SK-N-SH (cell line): ENCODE results near the gene RRP15. TPM values are rescaled to one million over a fixed set of nuclear protein-coding genes. Genes with fewer than 3 reads are reported as not detected.

Experiments used
- CTCF ChIA-PET: fragments of 300-600, 350-600 bp; formaldehyde crosslinking; extraction: SDS; loops from one replicate; lab custom pipeline; 2021; lab: Yijun Ruan, JAX
- POLR2A ChIA-PET: fragments of 350-600 bp; sonication (Branson Sonifier 250); formaldehyde crosslinking; extraction: SDS; loops from one replicate; lab custom pipeline; 2020; ENCODE audit warnings: antibody characterized with exemption, inconsistent platforms; lab: Yijun Ruan, JAX
- DNase-seq: peaks from one replicate; pipeline ENCODE4 v3.0.0; 2012
- H2AFZ ChIP-seq: fragments of 200-600 bp; sonication (generic); 2 replicates; pipeline ENCODE4 v1.8.1; 2016; ENCODE audit warnings: antibody characterized with exemption, mild to moderate bottlenecking, low read depth
- H3F3A ChIP-seq: fragments of 200-600 bp; sonication (generic); replicated peaks from 2 replicates; pipeline ENCODE3; 2016; ENCODE audit warnings: antibody characterized with exemption, mild to moderate bottlenecking; ENCODE audit not compliant: insufficient read depth
- H3K27ac ChIP-seq, 2 experiments: fragments of 200-500 bp in 1 of 2; fragments of 200-600 bp in 1 of 2; sonication (Bioruptor generic) in 1 of 2; sonication (generic), shearing (Covaris generic) in 1 of 2; 2 replicates each; pipeline versions ENCODE4 v1.5.1 to v1.6.1; 2014 to 2016; ENCODE audit warnings: low read depth in 2 of 2, inconsistent platforms in 1 of 2, low read length in 1 of 2, mild to moderate bottlenecking in 1 of 2, mixed read lengths in 1 of 2
- H3K27me3 ChIP-seq: fragments of 200-600 bp; sonication (generic), shearing (Covaris generic); 2 replicates; pipeline ENCODE4 v1.6.1; 2016; ENCODE audit warnings: mixed run types; ENCODE audit not compliant: insufficient read depth
- H3K36me3 ChIP-seq, 2 experiments: fragments of 200-500 bp in 1 of 2; fragments of 200-600 bp in 1 of 2; sonication (Bioruptor generic) in 1 of 2; sonication (generic) in 1 of 2; replicated peaks in 1 of 2; 2 replicates each; pipeline versions ENCODE3 to v1.5.1; 2014 to 2016; ENCODE audit warnings: low read length in 1 of 2, mild to moderate bottlenecking in 1 of 2; ENCODE audit not compliant: insufficient read depth in 2 of 2, control insufficient read depth in 1 of 2
- H3K4me1 ChIP-seq, 2 experiments: fragments of 200-500 bp in 1 of 2; fragments of 200-600 bp in 1 of 2; sonication (Bioruptor generic) in 1 of 2; sonication (generic), shearing (Covaris generic) in 1 of 2; 2 replicates each; pipeline versions ENCODE4 v1.5.1 to v1.6.1; 2014 to 2016; ENCODE audit warnings: low read depth in 1 of 2, low read length in 1 of 2, mixed run types in 1 of 2; ENCODE audit not compliant: insufficient read depth in 2 of 2, control insufficient read depth in 1 of 2
- H3K4me2 ChIP-seq: fragments of 200-600 bp; sonication (generic), shearing (Covaris generic); 2 replicates; pipeline ENCODE4 v1.6.1; 2017; ENCODE audit warnings: mixed run types
- H3K4me3 ChIP-seq, 2 experiments: fragments of 200-500 bp in 1 of 2; fragments of 200-600 bp in 1 of 2; sonication (Bioruptor generic) in 1 of 2; sonication (generic), shearing (Covaris generic) in 1 of 2; 2 replicates each; pipeline versions ENCODE4 v1.5.1 to v1.8.1; 2014 to 2016; ENCODE audit warnings: low read depth in 2 of 2, inconsistent platforms in 1 of 2, low read length in 1 of 2, mild to moderate bottlenecking in 1 of 2, mixed read lengths in 1 of 2, moderate library complexity in 1 of 2
- H3K79me2 ChIP-seq: fragments of 200-600 bp; sonication (generic); 2 replicates; pipeline ENCODE4 v1.8.1; 2017; ENCODE audit warnings: mild to moderate bottlenecking; ENCODE audit not compliant: insufficient read depth
- H3K9ac ChIP-seq: fragments of 200-600 bp; sonication (generic); 2 replicates; pipeline ENCODE4 v1.6.1; 2017; ENCODE audit warnings: mixed run types
- H3K9me2 ChIP-seq: fragments of 200-600 bp; sonication (generic); 2 replicates; pipeline ENCODE4 v1.6.1; 2017; ENCODE audit warnings: mixed run types
- H3K9me3 ChIP-seq: fragments of 200-600 bp; sonication (generic); 2 replicates; pipeline ENCODE4 v1.6.1; 2017; ENCODE audit warnings: mixed run types, mild to moderate bottlenecking, moderate library complexity
- H4K20me1 ChIP-seq: fragments of 200-600 bp; sonication (generic); 2 replicates; pipeline ENCODE4 v1.6.1; 2017; ENCODE audit warnings: mild to moderate bottlenecking, mixed run types; ENCODE audit not compliant: insufficient read depth
- CHD2 ChIP-seq: fragments of 150-350 bp; IDR thresholded peaks from 2 replicates; pipeline ENCODE4 v1.6.1; 2018; ENCODE audit warnings: low read length; ENCODE audit not compliant: partially characterized antibody
- ELF1 ChIP-seq: IDR thresholded peaks from 2 replicates; pipeline ENCODE4 v1.4.0; 2012
- EP300 ChIP-seq, 2 experiments: IDR thresholded peaks; 2 replicates each; pipeline versions ENCODE4 v1.4.0 to v1.6.1; 2012; ENCODE audit warnings: borderline replicate concordance in 1 of 2, low read depth in 1 of 2, low read length in 1 of 2
- EZH2phosphoT487 ChIP-seq: fragments of 200-600 bp; sonication (generic); IDR thresholded peaks from 2 replicates; pipeline ENCODE4 v1.6.1; 2017; ENCODE audit warnings: low read depth, mixed run types, mild to moderate bottlenecking, antibody characterized with exemption, moderate library complexity, borderline replicate concordance
- GABPA ChIP-seq: IDR thresholded peaks from 2 replicates; pipeline ENCODE4 v1.4.0; 2012; ENCODE audit warnings: low read depth, mild to moderate bottlenecking
- JUND ChIP-seq: IDR thresholded peaks from 2 replicates; pipeline ENCODE4 v1.4.0; 2012
- MXI1 ChIP-seq: IDR thresholded peaks from 2 replicates; pipeline ENCODE4 v1.6.1; 2012; ENCODE audit warnings: mild to moderate bottlenecking, low read depth, low read length, improper control_type of control experiment
- RAD21 ChIP-seq: IDR thresholded peaks from 2 replicates; pipeline ENCODE4 v1.6.1; 2012; ENCODE audit warnings: mild to moderate bottlenecking, low read length
- RCOR1 ChIP-seq: fragments of 150-350 bp; IDR thresholded peaks from 2 replicates; pipeline ENCODE4 v1.6.1; 2017; ENCODE audit warnings: antibody characterized with exemption, low read length
- RXRA ChIP-seq: IDR thresholded peaks from 2 replicates; pipeline ENCODE4 v1.4.0; 2012; ENCODE audit warnings: low read depth, mild to moderate bottlenecking, borderline replicate concordance
- SIN3A ChIP-seq: IDR thresholded peaks from 2 replicates; pipeline ENCODE4 v1.6.1; 2012; ENCODE audit warnings: low read depth, mild to moderate bottlenecking, low read length, moderate library complexity, borderline replicate concordance
- USF2 ChIP-seq: fragments of 150-350 bp; IDR thresholded peaks from 2 replicates; pipeline ENCODE4 v1.6.1; 2017; ENCODE audit warnings: antibody characterized with exemption, low read length, low read depth, borderline replicate concordance
- ZBTB33 ChIP-seq: IDR thresholded peaks from 2 replicates; pipeline ENCODE4 v1.4.0; 2012; ENCODE audit warnings: low read depth, borderline replicate concordance
- WGBS: methylation state at CpG from one replicate; pipeline ENCODE4 v1.1.6; 2017; ENCODE audit warnings: low lambda C conversion rate; 5-methylcytosine and 5-hydroxymethylcytosine counted together
- polyA plus RNA-seq, 3 experiments: library from polyadenylated mRNA; depleted of rRNA; stranded (reverse); fragments of >200 nt; gene quantifications; 2 replicates each; pipeline ENCODE4 v1.2.3, GENCODE V29; 2012
- TF ChIP-seq, protein P1 (sequence below): IDR thresholded peaks from 2 replicates; pipeline ENCODE4 v1.4.0; 2012; ENCODE audit warnings: low read depth
- TF ChIP-seq, protein P2 (sequence below): IDR thresholded peaks from 2 replicates; pipeline ENCODE4 v1.4.0; 2012; ENCODE audit warnings: low read depth, borderline replicate concordance
- TF ChIP-seq, protein P3 (sequence below): fragments of 200-600 bp; sonication (generic); IDR thresholded peaks from 2 replicates; pipeline ENCODE4 v1.6.1; 2017; ENCODE audit warnings: antibody characterized with exemption, mild to moderate bottlenecking, moderate library complexity

RRP15 gene
- polyA plus RNA-seq, 1 of the 3 experiments (the other 2 are of a cell fraction) = 2.1 TPM

DNA sequence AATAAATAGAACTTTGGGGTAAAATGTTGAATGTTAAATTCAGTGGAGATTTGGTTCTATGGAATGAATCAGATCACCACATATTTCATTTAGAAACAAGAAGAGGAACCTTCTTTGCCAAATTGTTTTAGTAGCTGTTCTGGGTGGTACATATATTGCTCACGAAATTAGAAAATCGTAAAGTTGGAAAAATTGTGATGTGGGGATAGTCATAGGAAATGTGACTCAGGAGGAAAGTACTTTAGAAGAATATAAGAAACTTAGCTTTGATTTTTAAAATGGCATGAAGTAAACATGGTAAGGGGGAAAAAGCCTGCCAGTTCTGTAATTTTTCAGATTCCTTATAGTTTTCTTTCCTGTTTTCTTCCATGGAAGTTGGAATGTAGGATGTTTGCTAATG is 27.4 kb downstream of the RRP15 start:
- Histone ChIP-seq H2AFZ (no peak overlapping the region), H3K4me3 (no peak overlapping the region), H3K79me2 (no peaks in the 10 kb centered on the region), H3F3A (peaks cover 4% of the 10 kb centered on the region), H3K27ac (peak overlapping the region in 1 of 2 experiments; percentile 34; a peak in 1 of 4 replicates), H3K4me2 (no peak overlapping the region), H3K27me3 (no peaks in the 10 kb centered on the region), H3K4me1 (no peaks in the 10 kb centered on the region), H3K36me3 (peaks cover 32 to 45% of the 10 kb centered on the region in 2 experiments), H3K9ac (no peak overlapping the region), H4K20me1 (no peaks in the 10 kb centered on the region), H3K9me2 (no peaks in the 10 kb centered on the region), H3K9me3 (peaks cover 18% of the 10 kb centered on the region)
- no peak for DNase-seq
- ChIA-PET CTCF (interaction anchor here (1.0 kb wide), 1 partner anchor 10 kb away, joined by 3 read pairs; no protein-coding TSS in a partner anchor), POLR2A (no interaction called here)
- WGBS = 63% methylated on average over 2 of the region's 2 CpGs
- TF ChIP-seq RXRA (no peak), RAD21 (no peak), CHD2 (no peak), ZBTB33 (no peak), SIN3A (no peak), EP300 (IDR thresholded peaks at IDR 0.05; ENCODE audit: borderline replicate concordance in 1 of 2, low read depth in 1 of 2, low read length in 1 of 2) (no peak), JUND (no peak), EZH2phosphoT487 (no peak), USF2 (no peak), GABPA (no peak), RCOR1 (no peak)
- TF ChIP-seq, protein P1, sequence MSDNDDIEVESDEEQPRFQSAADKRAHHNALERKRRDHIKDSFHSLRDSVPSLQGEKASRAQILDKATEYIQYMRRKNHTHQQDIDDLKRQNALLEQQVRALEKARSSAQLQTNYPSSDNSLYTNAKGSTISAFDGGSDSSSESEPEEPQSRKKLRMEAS = no peak
- TF ChIP-seq, protein P2, sequence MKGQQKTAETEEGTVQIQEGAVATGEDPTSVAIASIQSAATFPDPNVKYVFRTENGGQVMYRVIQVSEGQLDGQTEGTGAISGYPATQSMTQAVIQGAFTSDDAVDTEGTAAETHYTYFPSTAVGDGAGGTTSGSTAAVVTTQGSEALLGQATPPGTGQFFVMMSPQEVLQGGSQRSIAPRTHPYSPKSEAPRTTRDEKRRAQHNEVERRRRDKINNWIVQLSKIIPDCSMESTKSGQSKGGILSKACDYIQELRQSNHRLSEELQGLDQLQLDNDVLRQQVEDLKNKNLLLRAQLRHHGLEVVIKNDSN = no peak

- Histone ChIP-seq H3K27ac (no peak overlapping the region), H4K20me1 (no peaks in the 10 kb centered on the region), H3K4me2 (no peak overlapping the region), H3K9ac (no peak overlapping the region), H3F3A (peaks cover 4% of the 10 kb centered on the region), H3K36me3 (peaks cover 26 to 41% of the 10 kb centered on the region in 2 experiments), H3K9me3 (peaks cover 18% of the 10 kb centered on the region), H3K9me2 (no peaks in the 10 kb centered on the region), H3K27me3 (no peaks in the 10 kb centered on the region), H3K4me3 (no peak overlapping the region)
- DNase-seq = no peak
- POLR2A ChIA-PET = no interaction called here
- CTCF ChIA-PET = interaction anchor here (2.2 kb wide), 1 partner anchor 15 kb away, joined by 10 read pairs; no protein-coding TSS in a partner anchor
- 89% methylated on average over 3 of the region's 3 CpGs for WGBS
- TF ChIP-seq MXI1 = no peak
- TF ChIP-seq, protein P3, sequence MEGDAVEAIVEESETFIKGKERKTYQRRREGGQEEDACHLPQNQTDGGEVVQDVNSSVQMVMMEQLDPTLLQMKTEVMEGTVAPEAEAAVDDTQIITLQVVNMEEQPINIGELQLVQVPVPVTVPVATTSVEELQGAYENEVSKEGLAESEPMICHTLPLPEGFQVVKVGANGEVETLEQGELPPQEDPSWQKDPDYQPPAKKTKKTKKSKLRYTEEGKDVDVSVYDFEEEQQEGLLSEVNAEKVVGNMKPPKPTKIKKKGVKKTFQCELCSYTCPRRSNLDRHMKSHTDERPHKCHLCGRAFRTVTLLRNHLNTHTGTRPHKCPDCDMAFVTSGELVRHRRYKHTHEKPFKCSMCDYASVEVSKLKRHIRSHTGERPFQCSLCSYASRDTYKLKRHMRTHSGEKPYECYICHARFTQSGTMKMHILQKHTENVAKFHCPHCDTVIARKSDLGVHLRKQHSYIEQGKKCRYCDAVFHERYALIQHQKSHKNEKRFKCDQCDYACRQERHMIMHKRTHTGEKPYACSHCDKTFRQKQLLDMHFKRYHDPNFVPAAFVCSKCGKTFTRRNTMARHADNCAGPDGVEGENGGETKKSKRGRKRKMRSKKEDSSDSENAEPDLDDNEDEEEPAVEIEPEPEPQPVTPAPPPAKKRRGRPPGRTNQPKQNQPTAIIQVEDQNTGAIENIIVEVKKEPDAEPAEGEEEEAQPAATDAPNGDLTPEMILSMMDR = no peak
- no peak for TF ChIP-seq ELF1
- TF ChIP-seq, all 33 proteins: peak for 0
- Histone ChIP-seq H3K79me2 (no peaks in the 10 kb centered on the region), H2AFZ (no peak overlapping the region), H3K4me1 (no peaks in the 10 kb centered on the region)
Measured at GRCh38 chr1:218314316-218314715, 29.2 kb downstream of the RRP15 start.
